ENCODE measurements around the gene EMILIN2. TPM values are rescaled to one million over a fixed set of nuclear protein-coding genes. Genes with fewer than 3 reads are reported as not detected.

Gene EMILIN2
- total and polyA plus RNA-seq, 2 experiments from 2014 or later = 10.6 to 16.8 TPM

- Histone ChIP-seq H3K79me2 (peaks cover 9% of the 10 kb centered on the region), H3K4me1 (ENCODE audit: insufficient read depth) (peaks cover 11% of the 10 kb centered on the region), H3K9me3 (ENCODE audit: low read depth) (no peaks in the 10 kb centered on the region), H3K27ac (peak overlapping the region; percentile 77), H3K4me2 (peak overlapping the region; percentile 50), H3K4me3 (no peak overlapping the region), H3K9me2 (replicated peaks; ENCODE audit: insufficient read depth) (no peaks in the 10 kb centered on the region), H2AFZ (no peak overlapping the region), H3K36me3 (replicated peaks; ENCODE audit: insufficient read depth, low read depth) (no peaks in the 10 kb centered on the region), H3K27me3 (no peaks in the 10 kb centered on the region), H4K20me1 (ENCODE audit: insufficient read depth, poor library complexity, severe bottlenecking) (no peaks in the 10 kb centered on the region)
- TF ChIP-seq CTCF (IDR thresholded peaks at IDR 0.05; ENCODE audit: poor library complexity) (no peak), EZH2phosphoT487 (IDR thresholded peaks at IDR 0.05; ENCODE audit: low read depth, severe bottlenecking, unreplicated experiment) (no peak), EZH2 (IDR thresholded peaks at IDR 0.05; ENCODE audit: borderline replicate concordance) (no peak)
- 55% methylated on average over 7 of the region's 7 CpGs for WGBS (ENCODE audit: low lambda C conversion rate, missing lambda C conversion rate)
- peak; percentile 83 for DNase-seq (ENCODE audit: low spot score)
Measured at GRCh38 chr18:2939317-2939716, 92.5 kb downstream of the EMILIN2 start.

- DNase-seq (ENCODE audit: low spot score) = peak; percentile 51
- H3K9me2 ChIP-seq (replicated peaks; ENCODE audit: insufficient read depth) = no peaks in the 10 kb centered on the region
- no peaks in the 10 kb centered on the region for H3K27me3 ChIP-seq
- TF ChIP-seq EZH2phosphoT487 (IDR thresholded peaks at IDR 0.05; ENCODE audit: low read depth, severe bottlenecking, unreplicated experiment) = no peak
- TF ChIP-seq EZH2 (IDR thresholded peaks at IDR 0.05; ENCODE audit: borderline replicate concordance) = no peak
- TF ChIP-seq CTCF (IDR thresholded peaks at IDR 0.05; ENCODE audit: poor library complexity) = peak; percentile 58
- H4K20me1 ChIP-seq (ENCODE audit: insufficient read depth, poor library complexity, severe bottlenecking) = no peaks in the 10 kb centered on the region
- no peak overlapping the region for H3K4me3 ChIP-seq
- no peaks in the 10 kb centered on the region for H3K4me1 ChIP-seq (ENCODE audit: insufficient read depth)
- no peak overlapping the region for H3K4me2 ChIP-seq
- 44% methylated on average over 3 of the region's 3 CpGs for WGBS (ENCODE audit: low lambda C conversion rate, missing lambda C conversion rate)
- no peaks in the 10 kb centered on the region for H3K36me3 ChIP-seq (replicated peaks; ENCODE audit: insufficient read depth, low read depth)
- no peak overlapping the region for H2AFZ ChIP-seq
- H3K79me2 ChIP-seq = peaks cover 15% of the 10 kb centered on the region
- H3K9me3 ChIP-seq (ENCODE audit: low read depth) = no peaks in the 10 kb centered on the region
- H3K27ac ChIP-seq = no peak overlapping the region
Measured at GRCh38 chr18:2948038-2948437, 101.2 kb downstream of the EMILIN2 start.

- Histone ChIP-seq H3K9me2 (replicated peaks; ENCODE audit: insufficient read depth) (no peaks in the 10 kb centered on the region), H3K4me3 (no peak overlapping the region), H3K4me2 (no peak overlapping the region), H3K27me3 (no peaks in the 10 kb centered on the region), H2AFZ (no peak overlapping the region), H3K36me3 (replicated peaks; ENCODE audit: insufficient read depth, low read depth) (no peaks in the 10 kb centered on the region), H3K79me2 (peaks cover 14% of the 10 kb centered on the region), H3K9me3 (ENCODE audit: low read depth) (no peaks in the 10 kb centered on the region), H3K27ac (no peak overlapping the region), H4K20me1 (ENCODE audit: insufficient read depth, poor library complexity, severe bottlenecking) (no peaks in the 10 kb centered on the region), H3K4me1 (ENCODE audit: insufficient read depth) (peaks cover 5% of the 10 kb centered on the region)
- 95% methylated on average over 2 of the region's 2 CpGs for WGBS (ENCODE audit: low lambda C conversion rate, missing lambda C conversion rate)
- DNase-seq (ENCODE audit: low spot score) = no peak
- TF ChIP-seq CTCF (IDR thresholded peaks at IDR 0.05; ENCODE audit: poor library complexity) (no peak), EZH2 (IDR thresholded peaks at IDR 0.05; ENCODE audit: borderline replicate concordance) (no peak), EZH2phosphoT487 (IDR thresholded peaks at IDR 0.05; ENCODE audit: low read depth, severe bottlenecking, unreplicated experiment) (no peak)
Measured at GRCh38 chr18:2952605-2953004, 105.8 kb downstream of the EMILIN2 start.
